DND-41 (cell line): ENCODE data around the gene SPATS2L.

Experiments
- ATAC-seq: fragments of 200-7000 bp; cut with Tn5 transposase; 3 replicates; pipeline ENCODE4 v1.9.1; 2021; ENCODE audit warnings: low read depth; ENCODE audit not compliant: insufficient read depth
- DNase-seq: peaks from one replicate; pipeline ENCODE4 v3.0.0-alpha.2; 2020
- H2AFZ ChIP-seq: 2 replicates; pipeline ENCODE4 v1.6.0; 2012; ENCODE audit warnings: low read depth, low read length
- H3K27ac ChIP-seq: 2 replicates; pipeline ENCODE4 v1.5.1; 2012; ENCODE audit warnings: low read length, inconsistent platforms
- H3K27me3 ChIP-seq: fragments of 200-600 bp; sonication (generic); 2 replicates; pipeline ENCODE4 v1.6.0; 2012; ENCODE audit warnings: low read length, mild to moderate bottlenecking, inconsistent platforms; ENCODE audit not compliant: insufficient read depth, poor library complexity
- H3K36me3 ChIP-seq: 2 replicates; pipeline ENCODE4 v1.5.1; 2012; ENCODE audit warnings: low read length, inconsistent platforms; ENCODE audit not compliant: insufficient read depth
- H3K4me1 ChIP-seq: 2 replicates; pipeline ENCODE4 v1.5.1; 2012; ENCODE audit warnings: mild to moderate bottlenecking, low read length; ENCODE audit not compliant: insufficient read depth
- H3K4me2 ChIP-seq: 2 replicates; pipeline ENCODE4 v1.6.0; 2012; ENCODE audit warnings: mild to moderate bottlenecking, moderate library complexity, low read length, inconsistent platforms; ENCODE audit not compliant: insufficient read depth
- H3K4me3 ChIP-seq, 2 experiments: fragments of 200-600 bp in 1 of 2; shearing (Covaris generic) in 1 of 2; 2 replicates each; pipeline ENCODE4 v1.5.1; 2012 to 2016; ENCODE audit warnings: inconsistent platforms in 2 of 2, low read length in 2 of 2, mild to moderate bottlenecking in 2 of 2, low read depth in 1 of 2, moderate library complexity in 1 of 2
- H3K79me2 ChIP-seq: 2 replicates; pipeline ENCODE4 v1.6.0; 2012; ENCODE audit warnings: low read length, inconsistent platforms; ENCODE audit not compliant: insufficient read depth
- H3K9ac ChIP-seq: 2 replicates; pipeline ENCODE4 v1.6.0; 2012; ENCODE audit warnings: low read depth, mild to moderate bottlenecking, inconsistent platforms, low read length, moderate library complexity
- H3K9me3 ChIP-seq: 2 replicates; pipeline ENCODE4 v1.5.1; 2012; ENCODE audit warnings: low read length, moderate library complexity, mild to moderate bottlenecking, inconsistent platforms; ENCODE audit not compliant: insufficient read depth, severe bottlenecking
- H4K20me1 ChIP-seq: 2 replicates; pipeline ENCODE4 v1.6.0; 2012; ENCODE audit warnings: low read length; ENCODE audit not compliant: insufficient read depth
- EZH2 ChIP-seq: IDR thresholded peaks from 3 replicates; pipeline ENCODE4 v1.6.1; 2012; ENCODE audit warnings: borderline replicate concordance, low read depth, mild to moderate bottlenecking, moderate library complexity, low read length, inconsistent platforms; ENCODE audit not compliant: severe bottlenecking
- TF ChIP-seq, protein P1 (sequence below): IDR thresholded peaks from 2 replicates; pipeline ENCODE4 v1.5.1; 2012; ENCODE audit warnings: borderline replicate concordance, low read length, moderate library complexity, mild to moderate bottlenecking; ENCODE audit not compliant: poor library complexity, severe bottlenecking; ENCODE audit errors: extremely low read depth

Gene SPATS2L

DNA sequence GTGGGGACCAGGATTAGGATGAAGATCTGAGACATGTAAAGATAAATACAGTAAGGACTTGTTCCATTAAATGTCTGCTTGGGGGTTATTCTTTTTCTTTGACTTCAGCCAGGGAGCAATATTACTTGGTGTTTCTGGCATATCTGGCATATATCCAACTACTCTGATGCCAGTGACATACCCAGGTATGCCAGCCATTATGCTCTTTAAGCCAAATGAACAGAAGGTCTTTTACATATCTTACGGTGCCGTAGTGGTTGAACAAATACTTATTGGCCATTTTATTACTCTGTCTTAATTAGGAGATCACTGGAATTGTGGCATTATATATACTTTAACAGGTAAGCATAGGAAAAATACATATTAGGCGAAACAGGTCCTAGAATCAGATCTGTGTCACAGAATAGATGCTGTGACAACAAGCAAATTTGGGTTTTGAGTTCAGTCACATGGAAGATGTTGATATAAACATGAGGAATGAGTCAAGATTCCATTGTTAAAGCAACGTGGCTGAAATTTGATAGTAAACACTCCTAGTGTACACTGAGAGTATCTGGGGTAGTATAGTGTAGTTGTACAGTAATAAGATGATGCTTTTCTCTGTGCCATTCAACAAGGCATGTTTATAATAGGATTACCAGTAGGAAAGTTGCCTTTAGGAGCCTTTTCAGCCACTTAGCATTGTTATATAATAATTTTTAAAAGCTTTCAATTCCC, 140.8 kb downstream of the SPATS2L start:
- DNase-seq (no peak), ATAC-seq (no peak)
- H3K4me1 ChIP-seq, result no peaks in the 10 kb centered on the region
- no peaks in the 10 kb centered on the region for H3K36me3 ChIP-seq
- H3K4me2 ChIP-seq, result no peak overlapping the region
- H3K4me3 ChIP-seq, result no peak overlapping the region
- H3K9ac ChIP-seq, result no peak overlapping the region
- no peaks in the 10 kb centered on the region for H3K9me3 ChIP-seq
- H2AFZ ChIP-seq, result no peak overlapping the region
- H3K27ac ChIP-seq, result no peak overlapping the region
- no peak for TF ChIP-seq EZH2
- TF ChIP-seq, protein P1, sequence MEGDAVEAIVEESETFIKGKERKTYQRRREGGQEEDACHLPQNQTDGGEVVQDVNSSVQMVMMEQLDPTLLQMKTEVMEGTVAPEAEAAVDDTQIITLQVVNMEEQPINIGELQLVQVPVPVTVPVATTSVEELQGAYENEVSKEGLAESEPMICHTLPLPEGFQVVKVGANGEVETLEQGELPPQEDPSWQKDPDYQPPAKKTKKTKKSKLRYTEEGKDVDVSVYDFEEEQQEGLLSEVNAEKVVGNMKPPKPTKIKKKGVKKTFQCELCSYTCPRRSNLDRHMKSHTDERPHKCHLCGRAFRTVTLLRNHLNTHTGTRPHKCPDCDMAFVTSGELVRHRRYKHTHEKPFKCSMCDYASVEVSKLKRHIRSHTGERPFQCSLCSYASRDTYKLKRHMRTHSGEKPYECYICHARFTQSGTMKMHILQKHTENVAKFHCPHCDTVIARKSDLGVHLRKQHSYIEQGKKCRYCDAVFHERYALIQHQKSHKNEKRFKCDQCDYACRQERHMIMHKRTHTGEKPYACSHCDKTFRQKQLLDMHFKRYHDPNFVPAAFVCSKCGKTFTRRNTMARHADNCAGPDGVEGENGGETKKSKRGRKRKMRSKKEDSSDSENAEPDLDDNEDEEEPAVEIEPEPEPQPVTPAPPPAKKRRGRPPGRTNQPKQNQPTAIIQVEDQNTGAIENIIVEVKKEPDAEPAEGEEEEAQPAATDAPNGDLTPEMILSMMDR, result no peak
- H3K79me2 ChIP-seq, result no peaks in the 10 kb centered on the region
- no peaks in the 10 kb centered on the region for H4K20me1 ChIP-seq
- H3K27me3 ChIP-seq, result peaks cover 14% of the 10 kb centered on the region

DNA sequence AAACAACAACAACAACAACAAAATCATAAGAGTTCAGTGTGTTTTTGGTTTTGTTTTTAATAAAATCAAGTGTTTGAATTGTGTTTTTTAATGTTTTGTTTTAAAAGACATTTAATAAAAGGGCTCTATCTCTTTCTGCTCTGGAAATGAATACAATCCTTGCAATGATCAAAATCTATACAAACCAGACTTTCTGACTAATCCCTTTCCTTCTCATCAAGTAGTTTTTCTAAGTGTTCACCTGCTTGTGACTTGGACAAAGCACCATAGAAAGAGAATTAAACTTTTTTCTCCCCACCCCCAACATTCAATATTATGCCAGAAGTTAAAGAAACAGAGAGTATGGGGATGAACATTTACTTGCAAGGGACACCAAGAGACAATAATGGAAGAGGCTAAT, 142.0 kb downstream of the SPATS2L start:
- H3K4me1 ChIP-seq, result no peaks in the 10 kb centered on the region
- H3K9ac ChIP-seq, result no peak overlapping the region
- no peak for TF ChIP-seq EZH2
- TF ChIP-seq, protein P1, result no peak

DNA sequence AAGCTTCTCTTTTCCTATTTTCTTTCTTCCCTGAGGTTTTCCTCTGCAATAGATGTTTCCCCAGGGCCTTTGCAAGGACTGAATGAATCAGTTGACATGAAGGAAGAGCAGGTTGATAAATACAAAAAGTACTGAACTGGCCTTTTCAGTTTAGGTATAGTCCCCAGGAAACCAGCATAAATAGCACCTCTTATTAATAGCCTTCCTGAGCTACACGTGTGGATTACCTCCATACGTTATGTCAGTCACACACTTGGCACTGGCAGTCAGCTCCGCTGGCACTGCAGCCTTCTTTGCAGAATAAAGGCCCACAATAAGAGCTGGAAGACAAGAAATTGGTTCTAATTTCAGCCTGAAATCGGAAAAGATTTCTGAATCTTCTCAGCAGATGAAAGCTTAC, 142.7 kb downstream of the SPATS2L start:
- no peak overlapping the region for H3K4me2 ChIP-seq
- no peak for DNase-seq
- no peak overlapping the region for H3K4me3 ChIP-seq
- TF ChIP-seq EZH2, result no peak
- TF ChIP-seq, protein P1, result no peak
- H3K9ac ChIP-seq, result no peak overlapping the region
- H2AFZ ChIP-seq, result no peak overlapping the region
- no peak overlapping the region for H3K27ac ChIP-seq
- no peaks in the 10 kb centered on the region for H3K79me2 ChIP-seq
- peaks cover 9% of the 10 kb centered on the region for H3K27me3 ChIP-seq
- no peak for ATAC-seq
- H3K9me3 ChIP-seq, result no peaks in the 10 kb centered on the region
- H3K4me1 ChIP-seq, result no peaks in the 10 kb centered on the region
- H3K36me3 ChIP-seq, result no peaks in the 10 kb centered on the region
- H4K20me1 ChIP-seq, result no peaks in the 10 kb centered on the region

More for the DNA sequence above, 142.0 kb downstream of the SPATS2L start:
- no peak overlapping the region for H2AFZ ChIP-seq
- H3K79me2 ChIP-seq, result no peaks in the 10 kb centered on the region
- no peak overlapping the region for H3K4me2 ChIP-seq
- no peak overlapping the region for H3K4me3 ChIP-seq
- no peak for DNase-seq
- no peaks in the 10 kb centered on the region for H4K20me1 ChIP-seq
- peaks cover 13% of the 10 kb centered on the region for H3K27me3 ChIP-seq
- no peaks in the 10 kb centered on the region for H3K36me3 ChIP-seq
- no peaks in the 10 kb centered on the region for H3K9me3 ChIP-seq
- ATAC-seq, result no peak
- no peak overlapping the region for H3K27ac ChIP-seq
